OCI-LY3 (cell line): Measurements from ENCODE around the gene CEBPB.

ENCODE experiments used
- H2AFZ ChIP-seq: fragments of 200-600, 300-600 bp; shearing (Covaris generic); 2 replicates; pipeline ENCODE4 v1.6.0; 2014; ENCODE audit warnings: antibody characterized with exemption, low read depth, low read length
- H3K27ac ChIP-seq: fragments of 200-600, 300-600 bp; sonication (generic); 2 replicates; pipeline ENCODE4 v1.5.1; 2014; ENCODE audit warnings: mild to moderate bottlenecking, low read length, moderate library complexity, mixed read lengths
- H3K27me3 ChIP-seq: fragments of 200-600, 300-600 bp; sonication (generic); 2 replicates; pipeline ENCODE4 v1.6.1; 2014; ENCODE audit warnings: low read depth, low read length, mixed read lengths
- H3K36me3 ChIP-seq: fragments of 200-600, 300-600 bp; sonication (generic); replicated peaks from 2 replicates; pipeline ENCODE3; 2014; ENCODE audit warnings: low read depth, low read length, mixed read lengths
- H3K4me1 ChIP-seq: fragments of 300-600, 200-600 bp; sonication (generic); 2 replicates; pipeline ENCODE4 v1.6.1; 2014; ENCODE audit warnings: low read length, mixed read lengths
- H3K4me2 ChIP-seq: fragments of 200-600, 300-600 bp; sonication (generic); 2 replicates; pipeline ENCODE4 v1.6.1; 2014; ENCODE audit warnings: low read length, mixed read lengths
- H3K4me3 ChIP-seq: fragments of 300-600, 200-600 bp; sonication (generic); 2 replicates; pipeline ENCODE4 v1.5.1; 2014; ENCODE audit warnings: antibody characterized with exemption, mild to moderate bottlenecking, low read length, moderate library complexity
- H3K79me2 ChIP-seq: fragments of 300-600, 200-600 bp; shearing (Covaris generic); 2 replicates; pipeline ENCODE4 v1.6.1; 2014; ENCODE audit warnings: mild to moderate bottlenecking, low read length, mixed read lengths
- H3K9ac ChIP-seq: fragments of 300-600, 200-600 bp; shearing (Covaris generic); 2 replicates; pipeline ENCODE4 v1.6.0; 2014; ENCODE audit warnings: mild to moderate bottlenecking, low read length, moderate library complexity
- H3K9me3 ChIP-seq: fragments of 200-600, 300-600 bp; shearing (Covaris generic); 2 replicates; pipeline ENCODE4 v1.6.1; 2014; ENCODE audit warnings: low read length, mixed read lengths; ENCODE audit not compliant: insufficient read depth
- H4K20me1 ChIP-seq: fragments of 200-600, 300-600 bp; sonication (generic); 2 replicates; pipeline ENCODE4 v1.6.1; 2016; ENCODE audit warnings: low read length, mixed read lengths; ENCODE audit not compliant: insufficient read depth
- CTCF ChIP-seq: fragments of 200-600, 300-600 bp; sonication (generic); IDR thresholded peaks from 2 replicates; pipeline ENCODE4 v1.5.1; 2014; ENCODE audit warnings: antibody characterized with exemption, low read length, low read depth
- EZH2phosphoT487 ChIP-seq: fragments of 200-600 bp; shearing (Covaris generic); IDR thresholded peaks from 2 replicates; pipeline ENCODE4 v1.6.1; 2018; ENCODE audit warnings: antibody characterized with exemption, mixed run types, low read depth

The CEBPB gene

GRCh38 chr20:50149481-50150254 is 41.0 kb upstream of the CEBPB start:
- peaks cover 18% of the 10 kb centered on the region for H3K4me1 ChIP-seq

GRCh38 chr20:50151034-50151743 is 39.4 kb upstream of the CEBPB start:
- 0 out of 2 replicates have a peak, but pooled peaks cover 9% of the 10 kb centered on the region for H4K20me1 ChIP-seq
- H3K4me1 ChIP-seq, result peaks cover 18% of the 10 kb centered on the region
- TF ChIP-seq CTCF (no peak), EZH2phosphoT487 (no peak)

More at GRCh38 chr20:50149481-50150254, 41.0 kb upstream of the CEBPB start:
- no peaks in the 10 kb centered on the region for H3K27me3 ChIP-seq
- TF ChIP-seq EZH2phosphoT487 (no peak), CTCF (no peak)
- H3K4me3 ChIP-seq, result no peak overlapping the region
- H3K4me2 ChIP-seq, result no peak overlapping the region
- no peaks in the 10 kb centered on the region for H3K9me3 ChIP-seq
- H3K9ac ChIP-seq, result no peak overlapping the region
- 0 out of 2 replicates have a peak, but pooled peaks cover 9% of the 10 kb centered on the region for H4K20me1 ChIP-seq
- H3K79me2 ChIP-seq, result peaks cover 61% of the 10 kb centered on the region
- peaks cover 12% of the 10 kb centered on the region for H3K36me3 ChIP-seq
- no peak overlapping the region for H2AFZ ChIP-seq
- no peak overlapping the region for H3K27ac ChIP-seq

GRCh38 chr20:50152394-50153152 is 38.1 kb upstream of the CEBPB start:
- Histone ChIP-seq H3K4me2 (peak overlapping the region; percentile 87), H4K20me1 (0 out of 2 replicates have a peak, but pooled peaks cover 1% of the 10 kb centered on the region), H3K9me3 (no peaks in the 10 kb centered on the region), H3K9ac (peak overlapping the region; percentile 89), H2AFZ (no peak overlapping the region), H3K27me3 (no peaks in the 10 kb centered on the region), H3K4me3 (peak overlapping the region; percentile 91), H3K36me3 (peaks cover 4% of the 10 kb centered on the region), H3K79me2 (peaks cover 41% of the 10 kb centered on the region), H3K27ac (no peak overlapping the region), H3K4me1 (peaks cover 18% of the 10 kb centered on the region)
- TF ChIP-seq EZH2phosphoT487 (no peak), CTCF (peak; percentile 14; the same call in 1 of the 2 replicates)

More at GRCh38 chr20:50151034-50151743, 39.4 kb upstream of the CEBPB start:
- H3K4me3 ChIP-seq, result no peak overlapping the region
- no peak overlapping the region for H3K9ac ChIP-seq
- no peaks in the 10 kb centered on the region for H3K9me3 ChIP-seq
- no peak overlapping the region for H3K4me2 ChIP-seq
- no peaks in the 10 kb centered on the region for H3K27me3 ChIP-seq
- H2AFZ ChIP-seq, result no peak overlapping the region
- no peak overlapping the region for H3K27ac ChIP-seq
- peaks cover 11% of the 10 kb centered on the region for H3K36me3 ChIP-seq
- H3K79me2 ChIP-seq, result peaks cover 55% of the 10 kb centered on the region
